ENCODE data around the gene SLC9A8.

- TF ChIP-seq CBX2 (IDR thresholded peaks at IDR 0.05; ENCODE audit: borderline replicate concordance, low read depth) (no peak), ZNF302 (CRISPR knock-in tag; IDR thresholded peaks at IDR 0.05) (no peak), ZSCAN20 (CRISPR knock-in tag; IDR thresholded peaks at IDR 0.05) (no peak), RAD21 (conservative IDR thresholded peaks at IDR 0.05 in 1 of 2, IDR thresholded peaks at IDR 0.05 in 1 of 2) (no peak), POLR2A (IDR thresholded peaks at IDR 0.05; ENCODE audit: low read length) (no peak), RFX5 (IDR thresholded peaks at IDR 0.05) (no peak), REST (IDR thresholded peaks at IDR 0.05) (no peak), TP53 (CRISPR knock-in tag; IDR thresholded peaks at IDR 0.05) (no peak), HOXB13 (CRISPR knock-in tag; IDR thresholded peaks at IDR 0.05; ENCODE audit: low read depth) (no peak), CHD2 (IDR thresholded peaks at IDR 0.05; ENCODE audit: low read length, partially characterized antibody) (no peak), JUN (IDR thresholded peaks at IDR 0.05) (no peak)
- TF ChIP-seq, protein P1, sequence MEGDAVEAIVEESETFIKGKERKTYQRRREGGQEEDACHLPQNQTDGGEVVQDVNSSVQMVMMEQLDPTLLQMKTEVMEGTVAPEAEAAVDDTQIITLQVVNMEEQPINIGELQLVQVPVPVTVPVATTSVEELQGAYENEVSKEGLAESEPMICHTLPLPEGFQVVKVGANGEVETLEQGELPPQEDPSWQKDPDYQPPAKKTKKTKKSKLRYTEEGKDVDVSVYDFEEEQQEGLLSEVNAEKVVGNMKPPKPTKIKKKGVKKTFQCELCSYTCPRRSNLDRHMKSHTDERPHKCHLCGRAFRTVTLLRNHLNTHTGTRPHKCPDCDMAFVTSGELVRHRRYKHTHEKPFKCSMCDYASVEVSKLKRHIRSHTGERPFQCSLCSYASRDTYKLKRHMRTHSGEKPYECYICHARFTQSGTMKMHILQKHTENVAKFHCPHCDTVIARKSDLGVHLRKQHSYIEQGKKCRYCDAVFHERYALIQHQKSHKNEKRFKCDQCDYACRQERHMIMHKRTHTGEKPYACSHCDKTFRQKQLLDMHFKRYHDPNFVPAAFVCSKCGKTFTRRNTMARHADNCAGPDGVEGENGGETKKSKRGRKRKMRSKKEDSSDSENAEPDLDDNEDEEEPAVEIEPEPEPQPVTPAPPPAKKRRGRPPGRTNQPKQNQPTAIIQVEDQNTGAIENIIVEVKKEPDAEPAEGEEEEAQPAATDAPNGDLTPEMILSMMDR (IDR thresholded peaks at IDR 0.05): no peak
- TF ChIP-seq, protein P2, sequence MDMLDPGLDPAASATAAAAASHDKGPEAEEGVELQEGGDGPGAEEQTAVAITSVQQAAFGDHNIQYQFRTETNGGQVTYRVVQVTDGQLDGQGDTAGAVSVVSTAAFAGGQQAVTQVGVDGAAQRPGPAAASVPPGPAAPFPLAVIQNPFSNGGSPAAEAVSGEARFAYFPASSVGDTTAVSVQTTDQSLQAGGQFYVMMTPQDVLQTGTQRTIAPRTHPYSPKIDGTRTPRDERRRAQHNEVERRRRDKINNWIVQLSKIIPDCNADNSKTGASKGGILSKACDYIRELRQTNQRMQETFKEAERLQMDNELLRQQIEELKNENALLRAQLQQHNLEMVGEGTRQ (IDR thresholded peaks at IDR 0.05): no peak
Measured at GRCh38 chr20:49894073-49894470, 81.4 kb downstream of the SLC9A8 start.
